C4-2B (cell line): ENCODE results near the gene SH3PXD2B.

Experiments used
- CTCF ChIP-seq: fragments of 450-650 bp; conservative IDR thresholded peaks from 2 replicates; pipeline ENCODE4 v1.5.1; 2017; ENCODE audit warnings: mild to moderate bottlenecking
- ZFX ChIP-seq: fragments of 450-650 bp; IDR thresholded peaks from 2 replicates; pipeline ENCODE4 v1.6.1; 2017

GRCh38 chr5:172305380-172305779 is 148.9 kb downstream of the SH3PXD2B start:
- TF ChIP-seq CTCF: no peak
- TF ChIP-seq ZFX: no peak
